Measurements from ENCODE around the gene VWA3B.
"Not testable (repeated sequence)": the region's sequence is repeated elsewhere in the genome, so short reads cannot be mapped to it uniquely, and the experiment has no call there.

The VWA3B gene

DNA sequence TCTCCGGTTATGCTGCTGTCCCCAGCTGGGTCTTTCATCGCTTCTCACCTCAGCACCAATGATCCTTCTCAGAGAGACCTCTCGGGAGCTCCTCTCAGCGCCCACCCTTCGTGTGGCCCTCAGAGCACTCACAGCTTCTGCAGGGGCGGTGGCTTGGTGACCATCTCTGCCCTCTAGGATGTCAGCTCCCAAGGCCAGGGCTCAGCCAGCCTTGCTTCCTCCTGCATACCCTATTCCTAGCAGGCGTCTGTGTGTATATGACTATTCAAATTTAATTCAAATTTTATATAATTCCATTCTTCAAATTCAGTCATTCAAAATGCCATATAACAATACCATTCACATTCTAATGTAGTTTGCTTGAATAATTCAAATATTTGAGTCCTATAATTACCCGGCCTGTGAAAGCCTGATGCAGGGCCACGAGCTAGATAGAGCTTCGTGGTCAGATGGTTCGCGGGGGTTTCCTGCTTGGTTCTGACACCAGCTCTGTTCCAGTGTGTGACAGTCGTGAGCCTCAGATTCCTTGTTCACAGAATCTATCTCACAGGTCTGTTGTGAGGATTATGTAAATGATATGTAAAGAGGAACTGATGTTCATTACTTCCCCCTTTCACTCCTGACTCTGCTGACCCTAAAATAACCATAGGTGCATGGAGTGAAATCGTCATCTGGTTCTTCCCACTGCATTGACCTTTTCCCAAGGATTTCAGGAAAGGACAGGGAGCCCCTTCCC, 165.2 kb downstream of the VWA3B start:
- DNase-seq (ENCODE audit: low spot score): no peak

DNA sequence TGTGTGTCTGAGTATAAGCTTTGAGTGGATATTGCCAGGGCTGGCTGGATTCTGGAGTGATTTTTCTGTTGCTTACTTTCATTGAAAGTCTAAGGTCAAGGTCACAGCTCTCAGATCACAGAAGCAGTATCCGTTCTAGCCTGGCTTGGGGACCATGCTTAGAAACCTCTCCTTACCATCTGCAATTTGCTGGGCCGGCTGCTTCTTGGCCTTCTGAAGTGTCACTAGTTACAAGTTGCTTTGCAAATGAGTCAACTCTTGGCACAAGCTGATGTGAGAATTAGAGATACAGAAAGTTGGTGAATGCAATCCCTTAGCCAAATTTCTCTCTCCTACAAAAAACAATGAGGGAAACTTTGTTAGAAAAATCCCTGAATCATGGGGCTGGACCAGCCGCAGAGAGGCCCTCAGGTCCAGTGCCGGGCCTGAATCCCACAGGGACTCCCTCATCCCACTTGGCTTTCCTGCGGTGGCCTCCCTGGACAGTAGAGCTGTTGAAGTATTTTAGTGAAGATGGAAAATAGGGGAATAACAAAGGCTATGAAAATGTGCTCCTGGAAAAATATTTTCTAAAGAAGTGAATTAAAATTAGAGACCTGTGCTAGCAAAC, 166.6 kb downstream of the VWA3B start:
- no peak for DNase-seq (ENCODE audit: low spot score)

- DNase-seq (ENCODE audit: low spot score): no peak
Observed at GRCh38 chr2:98254504-98255059, 167.6 kb downstream of the VWA3B start.

GRCh38 chr2:98258906-98259305, 171.9 kb downstream of the VWA3B start:
- no peak for DNase-seq (ENCODE audit: low spot score)

DNA sequence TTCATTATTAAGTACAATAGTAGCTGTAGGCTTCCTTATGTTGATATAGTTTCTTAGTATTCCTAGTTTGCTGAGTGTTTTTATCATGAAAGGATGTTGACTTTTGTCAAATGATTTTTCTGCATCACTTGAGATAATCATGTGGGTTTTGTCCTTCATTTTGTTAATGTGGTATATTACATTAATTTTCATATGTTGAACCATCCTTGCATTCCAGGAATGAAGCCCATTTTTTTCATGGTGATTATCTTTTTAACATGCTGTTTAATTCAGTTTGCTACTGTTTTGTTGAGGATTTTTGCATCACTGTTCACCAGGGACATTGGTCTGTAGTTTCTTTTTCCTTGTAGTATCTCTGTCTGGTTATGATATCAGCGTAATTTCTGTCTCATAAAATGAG, 176.4 kb downstream of the VWA3B start:
- no peak for DNase-seq (ENCODE audit: low spot score)

DNA sequence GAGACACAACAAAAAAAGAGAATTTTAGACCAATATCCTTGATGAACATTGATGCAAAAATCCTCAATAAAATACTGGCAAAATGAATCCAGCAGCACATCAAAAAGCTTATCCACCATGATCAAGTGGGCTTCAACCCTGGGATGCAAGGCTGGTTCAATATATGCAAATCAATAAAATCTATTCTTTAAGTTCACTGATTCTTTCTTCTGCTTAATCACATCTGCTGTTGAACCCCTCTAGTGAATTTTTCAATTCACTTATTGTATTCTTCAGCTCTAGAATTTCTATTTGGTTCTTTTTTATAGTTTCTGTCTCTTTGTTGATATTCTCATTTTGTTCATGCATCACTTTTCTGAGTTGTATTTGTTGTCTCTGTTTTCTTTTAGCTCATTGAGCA, 181.3 kb downstream of the VWA3B start:
- DNase-seq (ENCODE audit: low spot score): not testable (repeated sequence)

- no peak for DNase-seq (ENCODE audit: low spot score)
Observed at GRCh38 chr2:98269274-98269673, 182.3 kb downstream of the VWA3B start.

DNA sequence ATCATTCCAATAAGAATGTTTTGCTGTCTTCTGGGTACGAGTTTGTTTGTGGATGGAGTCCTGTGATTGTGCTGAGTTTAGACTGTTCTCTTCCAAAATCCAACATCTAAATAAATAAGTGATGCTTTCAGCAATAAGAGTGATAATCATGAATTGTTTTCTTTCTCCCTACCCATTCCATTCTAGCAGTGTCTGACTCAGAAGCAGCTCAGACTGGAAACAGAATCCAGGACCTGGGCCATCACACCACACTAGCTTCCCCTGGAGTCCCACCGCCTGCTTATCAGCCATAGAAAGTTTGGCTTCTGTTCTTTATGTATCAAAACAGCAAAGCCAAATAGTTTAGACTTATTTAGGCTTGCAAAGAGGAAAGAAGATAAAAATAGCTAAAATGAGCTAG, 182.9 kb downstream of the VWA3B start:
- DNase-seq (ENCODE audit: low spot score): no peak

DNA sequence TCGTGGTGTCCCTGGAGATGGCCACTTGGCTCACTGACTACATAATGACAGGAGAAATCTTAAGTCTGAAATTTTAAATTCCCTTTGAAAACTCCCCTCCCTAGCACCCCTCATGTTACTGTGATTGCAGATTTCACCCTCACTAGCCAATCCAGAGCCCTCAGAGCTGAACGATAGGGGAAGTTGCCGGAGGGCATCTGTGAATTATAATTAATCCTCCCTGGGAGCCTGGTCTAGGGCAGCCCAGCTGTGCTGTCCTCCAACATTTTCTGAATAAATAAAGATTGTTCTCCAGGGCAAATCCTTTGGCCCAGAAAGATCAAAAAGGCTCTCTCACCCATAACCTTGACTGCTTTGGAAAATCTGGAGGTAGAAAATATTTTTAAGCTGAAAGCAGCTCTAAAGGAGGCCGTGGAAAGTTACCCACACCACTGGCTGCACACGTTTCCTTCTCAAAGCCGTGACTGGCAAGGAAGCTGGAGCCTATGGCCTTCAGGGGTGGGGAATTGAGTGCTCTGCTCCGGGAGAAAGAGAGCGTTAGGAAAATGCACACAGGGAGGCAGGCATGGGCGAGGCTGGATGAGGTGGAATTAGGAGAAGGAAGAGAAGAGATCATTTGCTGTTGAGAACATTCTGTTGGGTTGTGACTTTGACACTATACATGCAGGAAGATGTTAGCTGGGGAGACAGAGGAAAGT, 190.3 kb downstream of the VWA3B start:
- DNase-seq (ENCODE audit: low spot score): no peak

DNA sequence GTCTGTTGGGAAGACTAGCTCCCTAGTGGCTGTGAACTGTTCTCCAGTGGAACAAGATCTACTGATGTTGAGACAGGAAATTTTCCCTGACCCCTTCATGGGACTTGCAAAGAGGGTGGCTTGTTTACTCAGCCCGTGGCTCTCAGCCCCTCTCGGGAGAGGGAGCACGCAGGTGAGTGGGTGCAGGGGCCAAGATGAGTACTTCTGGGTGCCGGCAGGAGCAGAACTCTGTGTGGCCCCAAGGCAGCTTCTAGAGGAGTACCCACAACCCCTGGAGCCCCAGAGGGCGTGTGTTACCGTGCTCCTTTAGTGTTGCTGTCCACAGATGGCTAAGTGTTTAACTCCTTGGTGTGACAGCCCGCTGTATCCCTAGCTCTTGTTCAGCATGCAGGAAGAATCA, 191.1 kb downstream of the VWA3B start:
- no peak for DNase-seq (ENCODE audit: low spot score)

DNA sequence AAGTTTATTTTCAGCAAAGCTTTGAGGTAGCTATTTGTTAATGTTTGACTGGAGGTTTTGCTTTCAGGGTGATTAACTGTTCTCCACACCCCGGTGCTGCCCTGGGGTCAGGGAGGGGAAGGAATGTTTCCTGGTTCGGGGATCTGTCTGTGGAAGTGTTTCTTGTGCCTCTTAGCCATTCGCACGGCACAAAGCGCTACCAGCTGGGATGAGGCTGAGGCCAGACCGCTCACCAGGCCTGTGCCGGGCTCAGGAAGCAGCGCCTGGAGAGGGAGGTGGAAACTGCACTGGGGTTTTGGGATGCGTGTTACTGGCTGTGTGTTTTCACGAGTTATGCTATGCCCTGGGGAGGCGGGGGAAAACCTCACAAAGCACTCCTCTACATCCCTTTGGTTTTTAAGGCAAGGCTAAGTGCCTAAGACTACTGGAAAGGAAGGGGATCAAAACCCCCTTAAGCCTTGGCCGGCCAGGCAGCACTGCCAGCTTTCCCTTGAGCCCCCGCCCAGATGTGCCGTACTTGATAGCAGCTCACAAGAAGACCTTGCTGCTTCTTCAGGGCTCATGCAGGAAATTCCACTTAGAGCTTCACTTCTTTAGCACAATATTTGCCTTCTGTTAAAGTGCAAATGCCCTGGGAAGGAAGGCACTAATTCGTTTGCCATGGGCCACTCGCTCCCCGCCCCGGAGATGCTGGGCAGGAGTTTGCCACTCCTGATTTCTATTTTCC, 193.6 kb downstream of the VWA3B start:
- DNase-seq (ENCODE audit: low spot score): no peak

- no peak for DNase-seq (ENCODE audit: low spot score)
Observed at GRCh38 chr2:98281607-98282006, 194.6 kb downstream of the VWA3B start.

GRCh38 chr2:98282109-98282508, 195.1 kb downstream of the VWA3B start:
- DNase-seq (ENCODE audit: low spot score): no peak

GRCh38 chr2:98293030-98293429, 206.1 kb downstream of the VWA3B start:
- DNase-seq (ENCODE audit: low spot score): no peak

- DNase-seq (ENCODE audit: low spot score): no peak
Observed at GRCh38 chr2:98293931-98294687, 207.1 kb downstream of the VWA3B start.

GRCh38 chr2:98294711-98295110, 207.7 kb downstream of the VWA3B start:
- DNase-seq (ENCODE audit: low spot score): no peak

DNA sequence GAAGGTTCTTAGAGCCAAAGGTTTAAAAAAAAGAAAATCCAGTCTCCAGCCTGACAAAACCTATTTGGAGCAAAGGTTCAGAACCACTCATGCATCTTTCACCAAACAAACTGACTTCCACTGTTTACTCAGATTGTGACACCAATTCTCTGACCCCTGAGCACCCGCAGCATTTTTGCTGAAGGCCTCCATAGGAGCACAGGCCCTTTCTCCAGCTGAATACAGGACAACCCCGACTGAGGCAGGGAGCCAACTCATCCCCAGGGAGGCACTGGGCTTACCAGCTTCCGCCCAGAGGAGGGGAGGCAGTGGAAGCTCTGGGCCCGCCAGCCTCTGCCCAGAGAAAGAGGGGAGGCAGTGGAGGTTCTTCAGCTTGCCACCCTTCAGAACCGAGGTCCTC, 208.3 kb downstream of the VWA3B start:
- DNase-seq (ENCODE audit: low spot score): no peak

DNA sequence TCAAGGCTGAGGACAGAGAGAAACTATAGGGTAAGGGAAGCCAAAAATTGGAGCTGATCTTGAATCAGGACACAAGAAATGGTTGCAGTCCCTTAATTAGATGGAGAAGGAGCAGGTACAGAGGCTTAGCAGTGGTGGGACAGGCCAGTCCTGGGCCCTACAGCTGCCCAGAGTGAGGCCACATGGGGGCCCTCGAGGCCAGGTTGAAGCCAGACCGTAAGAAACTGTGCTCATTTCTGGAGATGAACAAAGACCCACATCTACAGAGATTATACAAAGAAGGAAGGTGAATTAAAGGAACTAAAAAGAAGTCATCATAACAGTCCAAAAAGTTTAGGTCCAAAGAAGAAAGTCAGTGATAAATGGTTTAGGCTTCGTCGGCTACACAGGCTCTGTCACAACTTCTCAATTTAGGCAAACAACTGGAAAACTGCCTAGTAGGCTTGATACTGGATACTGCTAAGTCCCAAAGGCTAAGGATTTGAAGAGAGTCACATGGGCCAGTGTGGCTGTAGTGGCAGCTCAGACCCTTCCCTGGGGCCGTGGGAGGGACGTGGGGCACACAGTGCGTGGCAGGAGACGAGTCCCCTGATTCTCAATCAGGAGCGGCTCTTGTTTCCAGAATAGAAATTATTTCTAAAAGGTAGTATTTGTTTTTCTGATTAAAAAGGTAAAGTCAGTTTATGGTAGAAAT, 208.9 kb downstream of the VWA3B start:
- DNase-seq (ENCODE audit: low spot score): no peak

GRCh38 chr2:98296440-98296839, 209.5 kb downstream of the VWA3B start:
- no peak for DNase-seq (ENCODE audit: low spot score)

- DNase-seq (ENCODE audit: low spot score): no peak
Observed at GRCh38 chr2:98297817-98298682, 211.1 kb downstream of the VWA3B start.

Data from left forelimb (tissue), 1 donor.